OCI-LY1 (cell line): Measurements from ENCODE around the gene ZEB1.

ENCODE experiments used
- H2AFZ ChIP-seq: fragments of 200-600 bp; sonication (generic), shearing (Covaris generic); 2 replicates; pipeline ENCODE4 v1.6.0; 2014; ENCODE audit warnings: antibody characterized with exemption, mild to moderate bottlenecking, low read length
- H3F3A ChIP-seq: fragments of 200-600 bp; sonication (generic), shearing (Covaris generic); 2 replicates; pipeline ENCODE4 v1.6.0; 2014; ENCODE audit warnings: mild to moderate bottlenecking, antibody characterized with exemption, low read length, moderate library complexity; ENCODE audit not compliant: insufficient read depth
- H3K27ac ChIP-seq: fragments of 200-600 bp; sonication (generic); 2 replicates; pipeline ENCODE4 v1.5.1; 2014; ENCODE audit warnings: low read length, mixed run types, mild to moderate bottlenecking, low read depth; ENCODE audit not compliant: poor library complexity, severe bottlenecking
- H3K27me3 ChIP-seq: fragments of 200-600 bp; sonication (generic); 2 replicates; pipeline ENCODE4 v1.6.0; 2014; ENCODE audit warnings: antibody characterized with exemption, mild to moderate bottlenecking, low read length, moderate library complexity; ENCODE audit not compliant: insufficient read depth
- H3K36me3 ChIP-seq: fragments of 200-600 bp; sonication (generic); 2 replicates; pipeline ENCODE4 v1.6.1; 2014; ENCODE audit warnings: mild to moderate bottlenecking, antibody characterized with exemption, low read length, moderate library complexity, mixed read lengths; ENCODE audit not compliant: insufficient read depth
- H3K4me1 ChIP-seq: fragments of 200-600 bp; sonication (generic); 2 replicates; pipeline ENCODE4 v1.5.1; 2014; ENCODE audit warnings: mild to moderate bottlenecking, low read length, moderate library complexity; ENCODE audit not compliant: insufficient read depth, severe bottlenecking
- H3K4me2 ChIP-seq: fragments of 200-600 bp; sonication (generic), shearing (Covaris generic); 2 replicates; pipeline ENCODE4 v1.6.1; 2014; ENCODE audit warnings: low read length
- H3K4me3 ChIP-seq: fragments of 200-600 bp; sonication (generic); 2 replicates; pipeline ENCODE4 v1.5.1; 2014; ENCODE audit warnings: low read length, low read depth, mild to moderate bottlenecking, mixed read lengths; ENCODE audit not compliant: poor library complexity, severe bottlenecking
- H3K79me2 ChIP-seq: fragments of 200-600 bp; shearing (Covaris generic); 2 replicates; pipeline ENCODE4 v1.6.1; 2016; ENCODE audit warnings: mixed run types, low read length, mixed read lengths; ENCODE audit not compliant: insufficient read depth
- H3K9ac ChIP-seq: fragments of 200-600 bp; sonication (generic), shearing (Covaris generic); 2 replicates; pipeline ENCODE4 v1.6.1; 2014; ENCODE audit warnings: mild to moderate bottlenecking, low read length, mixed read lengths
- H3K9me2 ChIP-seq: fragments of 200-600 bp; sonication (generic), shearing (Covaris generic); 2 replicates; pipeline ENCODE4 v1.6.1; 2014; ENCODE audit warnings: low read depth, mild to moderate bottlenecking, low read length, mixed read lengths
- H3K9me3 ChIP-seq: fragments of 200-600 bp; shearing (Covaris generic); 2 replicates; pipeline ENCODE4 v1.6.1; 2014; ENCODE audit warnings: low read length, mixed read lengths
- H4K20me1 ChIP-seq: fragments of 200-600 bp; sonication (generic), shearing (Covaris generic); 2 replicates; pipeline ENCODE4 v1.6.0; 2016; ENCODE audit warnings: mild to moderate bottlenecking, low read length; ENCODE audit not compliant: insufficient read depth
- EZH2 ChIP-seq: fragments of 200-600 bp; sonication (generic), shearing (Covaris generic); IDR thresholded peaks from 2 replicates; pipeline ENCODE4 v1.8.0; 2017; ENCODE audit warnings: borderline replicate concordance, mixed run types, mild to moderate bottlenecking, antibody characterized with exemption, low read length, moderate library complexity, mixed read lengths
- TF ChIP-seq, protein P1 (sequence below): fragments of 200-600 bp; sonication (generic), shearing (Covaris generic); IDR thresholded peaks from 2 replicates; pipeline ENCODE4 v1.5.1; 2017; ENCODE audit warnings: mild to moderate bottlenecking, antibody characterized with exemption, low read length, moderate library complexity, mixed read lengths

ZEB1 gene

DNA sequence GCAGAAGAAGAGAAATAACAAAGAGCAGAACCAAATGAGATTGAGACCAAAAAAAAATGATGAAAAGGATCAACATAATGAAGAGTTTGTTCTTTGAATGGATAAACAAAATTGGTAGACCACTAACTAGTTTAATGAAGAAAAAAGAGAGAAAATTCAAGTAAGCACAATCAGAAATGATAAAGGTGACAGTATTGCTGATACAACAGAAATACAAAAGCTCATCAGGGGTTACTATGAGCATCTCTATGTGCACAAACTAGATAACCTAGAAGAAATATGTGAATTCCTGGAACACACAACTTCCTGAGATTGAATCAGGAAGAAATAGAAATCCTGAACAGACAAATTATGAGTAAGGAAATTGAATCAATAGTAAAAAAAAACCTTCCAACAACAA is 157.1 kb downstream of the ZEB1 start:
- H3K36me3 ChIP-seq, result no peaks in the 10 kb centered on the region
- H3K27ac ChIP-seq, result no peak overlapping the region
- TF ChIP-seq, protein P1, sequence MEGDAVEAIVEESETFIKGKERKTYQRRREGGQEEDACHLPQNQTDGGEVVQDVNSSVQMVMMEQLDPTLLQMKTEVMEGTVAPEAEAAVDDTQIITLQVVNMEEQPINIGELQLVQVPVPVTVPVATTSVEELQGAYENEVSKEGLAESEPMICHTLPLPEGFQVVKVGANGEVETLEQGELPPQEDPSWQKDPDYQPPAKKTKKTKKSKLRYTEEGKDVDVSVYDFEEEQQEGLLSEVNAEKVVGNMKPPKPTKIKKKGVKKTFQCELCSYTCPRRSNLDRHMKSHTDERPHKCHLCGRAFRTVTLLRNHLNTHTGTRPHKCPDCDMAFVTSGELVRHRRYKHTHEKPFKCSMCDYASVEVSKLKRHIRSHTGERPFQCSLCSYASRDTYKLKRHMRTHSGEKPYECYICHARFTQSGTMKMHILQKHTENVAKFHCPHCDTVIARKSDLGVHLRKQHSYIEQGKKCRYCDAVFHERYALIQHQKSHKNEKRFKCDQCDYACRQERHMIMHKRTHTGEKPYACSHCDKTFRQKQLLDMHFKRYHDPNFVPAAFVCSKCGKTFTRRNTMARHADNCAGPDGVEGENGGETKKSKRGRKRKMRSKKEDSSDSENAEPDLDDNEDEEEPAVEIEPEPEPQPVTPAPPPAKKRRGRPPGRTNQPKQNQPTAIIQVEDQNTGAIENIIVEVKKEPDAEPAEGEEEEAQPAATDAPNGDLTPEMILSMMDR, result no peak
- no peak for TF ChIP-seq EZH2
- no peaks in the 10 kb centered on the region for H3K4me1 ChIP-seq
- no peaks in the 10 kb centered on the region for H3K9me2 ChIP-seq
- H3K4me2 ChIP-seq, result no peak overlapping the region
- no peaks in the 10 kb centered on the region for H3K27me3 ChIP-seq
- H3F3A ChIP-seq, result no peaks in the 10 kb centered on the region
- no peak overlapping the region for H3K4me3 ChIP-seq
- H3K9me3 ChIP-seq, result no peaks in the 10 kb centered on the region
- no peak overlapping the region for H2AFZ ChIP-seq
- no peaks in the 10 kb centered on the region for H4K20me1 ChIP-seq
- H3K79me2 ChIP-seq, result no peaks in the 10 kb centered on the region
- no peak overlapping the region for H3K9ac ChIP-seq

- H3K9me3 ChIP-seq, result no peaks in the 10 kb centered on the region
- H3K4me1 ChIP-seq, result no peaks in the 10 kb centered on the region
- H3K27ac ChIP-seq, result no peak overlapping the region
Observed at GRCh38 chr10:31477584-31477983, 158.6 kb downstream of the ZEB1 start.

DNA sequence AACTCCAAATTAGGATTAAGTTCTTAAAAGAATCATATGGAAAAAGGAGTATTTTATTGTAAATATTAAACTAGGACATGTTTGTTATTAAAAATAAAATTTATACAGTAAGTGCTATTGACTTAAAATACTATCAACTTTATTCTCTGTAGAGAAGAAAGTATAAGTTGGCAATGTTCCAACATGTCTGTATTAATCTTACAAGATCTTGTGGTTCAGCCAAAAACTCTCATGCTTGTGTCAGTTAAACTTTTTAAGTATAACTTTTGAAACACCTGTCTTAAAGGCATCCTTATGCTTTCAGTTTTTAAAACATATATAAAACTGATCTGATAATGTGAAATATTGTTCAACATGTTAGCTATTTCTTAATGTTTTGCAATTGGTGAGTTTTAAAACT is 160.7 kb downstream of the ZEB1 start:
- Histone ChIP-seq H3K36me3 (no peaks in the 10 kb centered on the region), H3K9ac (no peak overlapping the region), H3K4me2 (no peak overlapping the region), H3K79me2 (no peaks in the 10 kb centered on the region), H2AFZ (no peak overlapping the region), H3F3A (no peaks in the 10 kb centered on the region), H3K9me3 (no peaks in the 10 kb centered on the region), H3K4me3 (no peak overlapping the region), H3K27me3 (no peaks in the 10 kb centered on the region), H3K9me2 (no peaks in the 10 kb centered on the region), H4K20me1 (no peaks in the 10 kb centered on the region), H3K4me1 (no peaks in the 10 kb centered on the region), H3K27ac (no peak overlapping the region)
- TF ChIP-seq EZH2, result no peak
- TF ChIP-seq, protein P1, result no peak

More at GRCh38 chr10:31477584-31477983, 158.6 kb downstream of the ZEB1 start:
- H4K20me1 ChIP-seq, result no peaks in the 10 kb centered on the region
- no peaks in the 10 kb centered on the region for H3K9me2 ChIP-seq
- H3K4me3 ChIP-seq, result no peak overlapping the region
- no peak overlapping the region for H3K9ac ChIP-seq
- TF ChIP-seq EZH2, result no peak
- TF ChIP-seq, protein P1, result no peak
- no peak overlapping the region for H2AFZ ChIP-seq
- no peaks in the 10 kb centered on the region for H3K79me2 ChIP-seq
- no peaks in the 10 kb centered on the region for H3F3A ChIP-seq
- H3K27me3 ChIP-seq, result no peaks in the 10 kb centered on the region
- no peaks in the 10 kb centered on the region for H3K36me3 ChIP-seq
- no peak overlapping the region for H3K4me2 ChIP-seq
